HG03521 (cell line): ENCODE data around the gene HDAC4.

Experiments used
- ATAC-seq: cut with Tn5 transposase; IDR thresholded peaks from one replicate; pipeline ENCODE4 v1.9.1; 2021; ENCODE audit warnings: mild to moderate bottlenecking, moderate library complexity; ENCODE audit not compliant: unreplicated experiment

The HDAC4 gene

GRCh38 chr2:239061824-239062570 is 338.8 kb downstream of the HDAC4 start:
- ATAC-seq: no peak

GRCh38 chr2:239061121-239061666 is 339.6 kb downstream of the HDAC4 start:
- no peak for ATAC-seq

GRCh38 chr2:239060676-239061075 is 340.1 kb downstream of the HDAC4 start:
- ATAC-seq: no peak

GRCh38 chr2:239059854-239060253 is 341.0 kb downstream of the HDAC4 start:
- ATAC-seq: no peak

- ATAC-seq: no peak
These were observed 342.1 kb downstream of the HDAC4 start for GRCh38 chr2:239058766-239059165.

- ATAC-seq: no peak
These were observed 343.3 kb downstream of the HDAC4 start for GRCh38 chr2:239057533-239057932.

GRCh38 chr2:239056611-239057010 is 344.2 kb downstream of the HDAC4 start:
- no peak for ATAC-seq

- ATAC-seq: no peak
These were observed 344.9 kb downstream of the HDAC4 start for GRCh38 chr2:239055756-239056493.

GRCh38 chr2:239054921-239055320 is 345.9 kb downstream of the HDAC4 start:
- ATAC-seq: no peak

- ATAC-seq: no peak
These were observed 346.9 kb downstream of the HDAC4 start for GRCh38 chr2:239053801-239054503.

GRCh38 chr2:239052798-239053665 is 347.8 kb downstream of the HDAC4 start:
- no peak for ATAC-seq

- ATAC-seq: no peak
These were observed 348.9 kb downstream of the HDAC4 start for GRCh38 chr2:239051891-239052445.

- ATAC-seq: no peak
These were observed 350.6 kb downstream of the HDAC4 start for GRCh38 chr2:239050252-239050649.

- no peak for ATAC-seq
These were observed 351.2 kb downstream of the HDAC4 start for GRCh38 chr2:239049421-239050251.

- ATAC-seq: no peak
These were observed 352.1 kb downstream of the HDAC4 start for GRCh38 chr2:239048736-239049135.

- ATAC-seq: no peak
These were observed 353.0 kb downstream of the HDAC4 start for GRCh38 chr2:239047861-239048260.

GRCh38 chr2:239047420-239047819 is 353.4 kb downstream of the HDAC4 start:
- no peak for ATAC-seq

GRCh38 chr2:239046822-239047221 is 354.0 kb downstream of the HDAC4 start:
- no peak for ATAC-seq

- no peak for ATAC-seq
These were observed 356.5 kb downstream of the HDAC4 start for GRCh38 chr2:239044336-239044735.
